Activated naive CD8-positive, alpha-beta T cell treated with anti-CD3 and anti-CD28 coated beads for 36 hours (primary cell): ENCODE results near the gene GIT1. TPM values are rescaled to one million over a fixed set of nuclear protein-coding genes. Genes with fewer than 3 reads are reported as not detected.

Source experiments
- DNase-seq: peaks from one replicate; pipeline ENCODE4 v3.0.0; 2021
- H3K27ac Mint-ChIP-seq: one replicate; pipeline ENCODE4 v1.8.0; 2022; ENCODE audit warnings: mild to moderate bottlenecking, moderate library complexity, mixed read lengths
- H3K27me3 Mint-ChIP-seq: one replicate; pipeline ENCODE4 v1.8.0; 2022; ENCODE audit warnings: mild to moderate bottlenecking, mixed read lengths
- H3K36me3 Mint-ChIP-seq: one replicate; pipeline ENCODE4 v1.8.0; 2021; ENCODE audit warnings: mild to moderate bottlenecking, mixed read lengths
- H3K4me1 Mint-ChIP-seq: one replicate; pipeline ENCODE4 v1.8.0; 2021; ENCODE audit warnings: mixed read lengths
- H3K4me3 Mint-ChIP-seq: one replicate; pipeline ENCODE4 v1.8.0; 2022; ENCODE audit warnings: mild to moderate bottlenecking, moderate library complexity, mixed read lengths
- H3K9me3 Mint-ChIP-seq: one replicate; pipeline ENCODE4 v1.8.0; 2022; ENCODE audit warnings: mixed read lengths
- total RNA-seq, 2 experiments: library from RNA; stranded (reverse); gene quantifications; one replicate each; pipeline ENCODE4 v1.2.3, GENCODE V29; 2021

Gene GIT1
- total RNA-seq, 2 experiments from 2014 or later: 63.5 to 63.7 TPM

- Mint-ChIP-seq H3K27ac (peak overlapping the region; percentile 75), H3K4me1 (peaks cover 18% of the 10 kb centered on the region), H3K36me3 (peaks cover 43% of the 10 kb centered on the region), H3K9me3 (no peaks in the 10 kb centered on the region), H3K27me3 (no peaks in the 10 kb centered on the region), H3K4me3 (no peak overlapping the region)
- peak; percentile 88 for DNase-seq
These were observed 9.3 kb downstream of the GIT1 start for GRCh38 chr17:29579866-29580771.

GRCh38 chr17:29578626-29579485 is 10.6 kb downstream of the GIT1 start:
- H3K36me3 Mint-ChIP-seq: peaks cover 44% of the 10 kb centered on the region
- H3K9me3 Mint-ChIP-seq: no peaks in the 10 kb centered on the region
- H3K27ac Mint-ChIP-seq: no peak overlapping the region
- H3K4me3 Mint-ChIP-seq: no peak overlapping the region
- H3K4me1 Mint-ChIP-seq: peaks cover 15% of the 10 kb centered on the region
- no peaks in the 10 kb centered on the region for H3K27me3 Mint-ChIP-seq
- no peak for DNase-seq

- H3K36me3 Mint-ChIP-seq: peaks cover 37% of the 10 kb centered on the region
- no peak overlapping the region for H3K4me3 Mint-ChIP-seq
- H3K27me3 Mint-ChIP-seq: no peaks in the 10 kb centered on the region
- H3K27ac Mint-ChIP-seq: no peak overlapping the region
- DNase-seq: no peak
- peaks cover 24% of the 10 kb centered on the region for H3K4me1 Mint-ChIP-seq
- no peaks in the 10 kb centered on the region for H3K9me3 Mint-ChIP-seq
These were observed 11.8 kb downstream of the GIT1 start for GRCh38 chr17:29577385-29578211.

- no peaks in the 10 kb centered on the region for H3K9me3 Mint-ChIP-seq
- no peak overlapping the region for H3K27ac Mint-ChIP-seq
- H3K27me3 Mint-ChIP-seq: no peaks in the 10 kb centered on the region
- H3K4me1 Mint-ChIP-seq: peaks cover 24% of the 10 kb centered on the region
- H3K36me3 Mint-ChIP-seq: peaks cover 31% of the 10 kb centered on the region
- DNase-seq: no peak
- H3K4me3 Mint-ChIP-seq: no peak overlapping the region
These were observed 12.5 kb downstream of the GIT1 start for GRCh38 chr17:29577001-29577370.

GRCh38 chr17:29576214-29577000 is 13.0 kb downstream of the GIT1 start:
- Mint-ChIP-seq H3K4me1 (peaks cover 24% of the 10 kb centered on the region), H3K4me3 (no peak overlapping the region), H3K9me3 (no peaks in the 10 kb centered on the region)

GRCh38 chr17:29575511-29576213 is 13.8 kb downstream of the GIT1 start:
- Mint-ChIP-seq H3K4me1 (peaks cover 18% of the 10 kb centered on the region), H3K9me3 (no peaks in the 10 kb centered on the region), H3K27me3 (no peaks in the 10 kb centered on the region), H3K36me3 (peaks cover 24% of the 10 kb centered on the region), H3K4me3 (no peak overlapping the region), H3K27ac (no peak overlapping the region)
- no peak for DNase-seq

More at GRCh38 chr17:29576214-29577000, 13.0 kb downstream of the GIT1 start:
- DNase-seq: no peak
- Mint-ChIP-seq H3K36me3 (peaks cover 30% of the 10 kb centered on the region), H3K27ac (no peak overlapping the region), H3K27me3 (no peaks in the 10 kb centered on the region)

GRCh38 chr17:29574732-29575510 is 14.5 kb downstream of the GIT1 start:
- Mint-ChIP-seq H3K27me3 (no peaks in the 10 kb centered on the region), H3K27ac (peak overlapping the region; percentile 3), H3K4me1 (peaks cover 13% of the 10 kb centered on the region), H3K9me3 (no peaks in the 10 kb centered on the region), H3K36me3 (peaks cover 19% of the 10 kb centered on the region), H3K4me3 (no peak overlapping the region)
- no peak for DNase-seq

- H3K9me3 Mint-ChIP-seq: no peaks in the 10 kb centered on the region
- H3K27ac Mint-ChIP-seq: peak overlapping the region; percentile 3
- no peak overlapping the region for H3K4me3 Mint-ChIP-seq
- DNase-seq: no peak
- peaks cover 16% of the 10 kb centered on the region for H3K4me1 Mint-ChIP-seq
- no peaks in the 10 kb centered on the region for H3K27me3 Mint-ChIP-seq
- H3K36me3 Mint-ChIP-seq: peaks cover 16% of the 10 kb centered on the region
These were observed 15.3 kb downstream of the GIT1 start for GRCh38 chr17:29573871-29574731.

GRCh38 chr17:29573558-29573869 is 15.9 kb downstream of the GIT1 start:
- H3K36me3 Mint-ChIP-seq: peaks cover 16% of the 10 kb centered on the region
- no peak for DNase-seq
- no peaks in the 10 kb centered on the region for H3K9me3 Mint-ChIP-seq
- no peak overlapping the region for H3K27ac Mint-ChIP-seq
- no peak overlapping the region for H3K4me3 Mint-ChIP-seq
- H3K4me1 Mint-ChIP-seq: peaks cover 17% of the 10 kb centered on the region
- no peaks in the 10 kb centered on the region for H3K27me3 Mint-ChIP-seq

GRCh38 chr17:29572691-29573557 is 16.5 kb downstream of the GIT1 start:
- Mint-ChIP-seq H3K4me1 (peaks cover 17% of the 10 kb centered on the region), H3K9me3 (no peaks in the 10 kb centered on the region), H3K36me3 (peaks cover 16% of the 10 kb centered on the region), H3K27me3 (no peaks in the 10 kb centered on the region), H3K4me3 (no peak overlapping the region), H3K27ac (no peak overlapping the region)
- peak; percentile 80 for DNase-seq

- no peaks in the 10 kb centered on the region for H3K9me3 Mint-ChIP-seq
- peaks cover 17% of the 10 kb centered on the region for H3K4me1 Mint-ChIP-seq
- H3K27me3 Mint-ChIP-seq: no peaks in the 10 kb centered on the region
- DNase-seq: no peak
- H3K4me3 Mint-ChIP-seq: no peak overlapping the region
- H3K36me3 Mint-ChIP-seq: peaks cover 13% of the 10 kb centered on the region
- H3K27ac Mint-ChIP-seq: no peak overlapping the region
These were observed 17.4 kb downstream of the GIT1 start for GRCh38 chr17:29571883-29572681.
